GM19025 (cell line): ENCODE results near the gene GALNT13.

ENCODE experiments used
- ATAC-seq: cut with Tn5 transposase; IDR thresholded peaks from one replicate; pipeline ENCODE4 v1.9.1; 2021; ENCODE audit warnings: mild to moderate bottlenecking, low read depth, moderate library complexity; ENCODE audit not compliant: unreplicated experiment

The GALNT13 gene

GRCh38 chr2:154203902-154204301 lies 332.2 kb downstream of the GALNT13 start:
- no peak for ATAC-seq

GRCh38 chr2:154207288-154208047 lies 335.7 kb downstream of the GALNT13 start:
- no peak for ATAC-seq

- no peak for ATAC-seq
These were observed 352.0 kb downstream of the GALNT13 start for GRCh38 chr2:154223726-154224125.

- no peak for ATAC-seq
These were observed 355.2 kb downstream of the GALNT13 start for GRCh38 chr2:154226931-154227330.

- no peak for ATAC-seq
These were observed 357.0 kb downstream of the GALNT13 start for GRCh38 chr2:154228566-154229280.

GRCh38 chr2:154229966-154230365 lies 358.2 kb downstream of the GALNT13 start:
- no peak for ATAC-seq

- ATAC-seq = no peak
These were observed 359.3 kb downstream of the GALNT13 start for GRCh38 chr2:154231021-154231420.

GRCh38 chr2:154233231-154233630 lies 361.5 kb downstream of the GALNT13 start:
- no peak for ATAC-seq

GRCh38 chr2:154238252-154238651 lies 366.5 kb downstream of the GALNT13 start:
- no peak for ATAC-seq

GRCh38 chr2:154240316-154240715 lies 368.6 kb downstream of the GALNT13 start:
- ATAC-seq = no peak

- no peak for ATAC-seq
These were observed 369.2 kb downstream of the GALNT13 start for GRCh38 chr2:154240921-154241379.

GRCh38 chr2:154242687-154243086 lies 371.0 kb downstream of the GALNT13 start:
- no peak for ATAC-seq

- ATAC-seq = no peak
These were observed 372.0 kb downstream of the GALNT13 start for GRCh38 chr2:154243685-154244084.

- no peak for ATAC-seq
These were observed 373.2 kb downstream of the GALNT13 start for GRCh38 chr2:154244932-154245331.

- ATAC-seq = no peak
These were observed 375.8 kb downstream of the GALNT13 start for GRCh38 chr2:154247503-154247902.

- ATAC-seq = no peak
These were observed 384.4 kb downstream of the GALNT13 start for GRCh38 chr2:154256136-154256535.

- no peak for ATAC-seq
These were observed 387.3 kb downstream of the GALNT13 start for GRCh38 chr2:154259030-154259429.

- no peak for ATAC-seq
These were observed 389.8 kb downstream of the GALNT13 start for GRCh38 chr2:154261473-154262027.

- ATAC-seq = no peak
These were observed 391.5 kb downstream of the GALNT13 start for GRCh38 chr2:154263206-154263605.

GRCh38 chr2:154264024-154264423 lies 392.3 kb downstream of the GALNT13 start:
- ATAC-seq = no peak

GRCh38 chr2:154267983-154268382 lies 396.3 kb downstream of the GALNT13 start:
- no peak for ATAC-seq
